Nephron progenitor cell (in vitro differentiated cells): ENCODE results near the gene PHB1.

Source experiments
- DNase-seq: peaks from one replicate; pipeline ENCODE4 v3.0.0; 2021
- H3K27ac Mint-ChIP-seq: 2 replicates; pipeline ENCODE4 v1.8.0; 2021; ENCODE audit warnings: mild to moderate bottlenecking, moderate library complexity, mixed read lengths
- H3K27me3 Mint-ChIP-seq: 2 replicates; pipeline ENCODE4 v1.8.0; 2021; ENCODE audit warnings: mild to moderate bottlenecking, low read depth, mixed read lengths; ENCODE audit not compliant: poor library complexity
- H3K36me3 Mint-ChIP-seq: 2 replicates; pipeline ENCODE4 v1.8.0; 2021; ENCODE audit warnings: low read depth, mixed read lengths
- H3K4me1 Mint-ChIP-seq: 2 replicates; pipeline ENCODE4 v1.8.0; 2021; ENCODE audit warnings: mixed read lengths
- H3K4me3 Mint-ChIP-seq: 2 replicates; pipeline ENCODE4 v1.8.0; 2021; ENCODE audit warnings: mild to moderate bottlenecking, moderate library complexity, mixed read lengths
- H3K9me3 Mint-ChIP-seq: 2 replicates; pipeline ENCODE4 v1.8.0; 2021; ENCODE audit warnings: mild to moderate bottlenecking, moderate library complexity, mixed read lengths
- TF ChIP-seq, protein P1 (sequence below): fragments of 200-600 bp; sonication (generic); IDR thresholded peaks from 2 replicates; pipeline ENCODE4 v1.5.0; 2021; ENCODE audit warnings: antibody characterized with exemption

The PHB1 gene

DNA sequence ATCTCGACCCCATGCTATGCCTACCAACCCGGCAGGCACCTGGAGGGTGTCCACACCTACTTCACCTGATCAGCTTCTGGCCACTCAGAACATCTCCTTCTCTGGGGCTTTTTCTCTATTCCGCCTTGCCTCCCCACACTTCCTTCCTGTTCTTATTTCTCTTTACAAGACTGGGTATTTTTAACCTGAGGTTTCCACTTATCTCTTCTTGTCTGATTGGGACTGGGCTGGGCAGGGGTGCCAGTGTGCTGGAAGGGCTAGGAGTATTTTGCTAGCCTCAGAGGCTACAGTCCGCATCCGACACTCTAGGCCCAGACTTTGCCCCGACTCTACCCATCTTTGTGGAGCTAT lies 26.4 kb downstream of the PHB1 start:
- Mint-ChIP-seq H3K4me1 (peaks cover 28% of the 10 kb centered on the region), H3K27me3 (peaks cover 2% of the 10 kb centered on the region), H3K36me3 (no peaks in the 10 kb centered on the region), H3K4me3 (no peak overlapping the region), H3K27ac (no peak overlapping the region), H3K9me3 (peaks cover 5% of the 10 kb centered on the region)
- no peak for DNase-seq
- TF ChIP-seq, protein P1, sequence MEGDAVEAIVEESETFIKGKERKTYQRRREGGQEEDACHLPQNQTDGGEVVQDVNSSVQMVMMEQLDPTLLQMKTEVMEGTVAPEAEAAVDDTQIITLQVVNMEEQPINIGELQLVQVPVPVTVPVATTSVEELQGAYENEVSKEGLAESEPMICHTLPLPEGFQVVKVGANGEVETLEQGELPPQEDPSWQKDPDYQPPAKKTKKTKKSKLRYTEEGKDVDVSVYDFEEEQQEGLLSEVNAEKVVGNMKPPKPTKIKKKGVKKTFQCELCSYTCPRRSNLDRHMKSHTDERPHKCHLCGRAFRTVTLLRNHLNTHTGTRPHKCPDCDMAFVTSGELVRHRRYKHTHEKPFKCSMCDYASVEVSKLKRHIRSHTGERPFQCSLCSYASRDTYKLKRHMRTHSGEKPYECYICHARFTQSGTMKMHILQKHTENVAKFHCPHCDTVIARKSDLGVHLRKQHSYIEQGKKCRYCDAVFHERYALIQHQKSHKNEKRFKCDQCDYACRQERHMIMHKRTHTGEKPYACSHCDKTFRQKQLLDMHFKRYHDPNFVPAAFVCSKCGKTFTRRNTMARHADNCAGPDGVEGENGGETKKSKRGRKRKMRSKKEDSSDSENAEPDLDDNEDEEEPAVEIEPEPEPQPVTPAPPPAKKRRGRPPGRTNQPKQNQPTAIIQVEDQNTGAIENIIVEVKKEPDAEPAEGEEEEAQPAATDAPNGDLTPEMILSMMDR, result no peak

DNA sequence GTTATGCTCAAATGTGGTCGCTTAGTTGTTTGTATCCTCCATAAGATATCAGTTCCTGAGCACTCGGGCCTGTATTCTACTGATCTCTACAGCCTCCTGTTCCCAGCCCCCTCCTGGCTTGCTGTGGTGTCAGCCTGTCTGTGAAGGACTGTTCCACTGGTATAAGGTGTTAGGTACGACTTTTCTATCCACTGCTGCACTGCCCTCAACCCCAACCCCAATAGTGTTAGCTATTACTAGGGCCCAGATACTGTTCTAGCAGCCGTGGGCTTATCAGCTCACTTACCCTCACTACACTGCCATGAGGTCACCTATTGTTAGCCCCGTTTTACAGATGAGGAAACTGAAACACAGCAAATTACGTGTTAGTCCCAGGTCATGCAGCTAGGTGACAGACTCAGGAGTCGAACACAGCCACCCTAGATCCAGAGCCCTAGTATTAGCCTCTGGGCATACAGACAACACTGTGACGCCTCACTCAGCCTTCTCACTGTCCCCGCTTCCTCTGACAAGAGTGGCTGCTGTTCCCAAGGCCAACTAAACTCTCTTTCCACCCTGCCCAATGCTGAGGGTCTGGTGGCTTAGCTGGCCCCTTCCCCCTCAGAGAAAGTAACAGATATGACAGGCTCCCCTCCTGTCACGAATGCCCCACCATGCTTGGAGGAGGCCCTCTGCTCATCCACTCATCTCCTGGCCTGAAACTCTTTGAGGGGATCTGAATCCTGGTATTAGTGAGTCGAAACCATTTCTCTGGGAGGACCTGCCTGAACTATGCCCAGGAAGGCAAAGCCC lies 27.0 kb downstream of the PHB1 start:
- Mint-ChIP-seq H3K9me3 (peaks cover 5% of the 10 kb centered on the region), H3K27ac (no peak overlapping the region), H3K4me3 (no peak overlapping the region), H3K27me3 (peaks cover 2% of the 10 kb centered on the region), H3K4me1 (peaks cover 28% of the 10 kb centered on the region), H3K36me3 (no peaks in the 10 kb centered on the region)
- TF ChIP-seq, protein P1, result no peak
- no peak for DNase-seq

DNA sequence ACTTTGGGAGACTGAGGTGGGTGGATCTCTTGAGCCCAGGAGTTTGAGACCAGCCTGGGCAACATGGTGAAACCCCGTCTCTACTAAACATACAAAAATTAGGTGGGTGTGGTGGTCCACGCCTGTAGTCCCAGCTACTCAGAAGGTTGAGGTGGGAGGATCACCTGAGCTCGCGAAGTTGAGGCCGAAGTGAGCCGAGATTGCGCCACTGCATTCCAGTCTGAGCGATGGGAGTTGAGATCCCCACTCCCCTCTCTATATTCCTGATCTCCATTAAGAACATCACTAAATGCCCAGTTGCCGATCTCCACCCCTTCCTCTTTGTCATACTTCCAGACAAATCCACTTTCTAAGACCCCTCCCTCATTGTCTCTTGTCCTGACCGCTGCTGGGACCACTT lies 28.3 kb downstream of the PHB1 start:
- H3K36me3 Mint-ChIP-seq, result no peaks in the 10 kb centered on the region
- peaks cover 5% of the 10 kb centered on the region for H3K9me3 Mint-ChIP-seq
- peaks cover 38% of the 10 kb centered on the region for H3K4me1 Mint-ChIP-seq
- H3K27ac Mint-ChIP-seq, result no peak overlapping the region
- DNase-seq, result no peak
- peaks cover 7% of the 10 kb centered on the region for H3K27me3 Mint-ChIP-seq
- TF ChIP-seq, protein P1, result no peak
- H3K4me3 Mint-ChIP-seq, result no peak overlapping the region

DNA sequence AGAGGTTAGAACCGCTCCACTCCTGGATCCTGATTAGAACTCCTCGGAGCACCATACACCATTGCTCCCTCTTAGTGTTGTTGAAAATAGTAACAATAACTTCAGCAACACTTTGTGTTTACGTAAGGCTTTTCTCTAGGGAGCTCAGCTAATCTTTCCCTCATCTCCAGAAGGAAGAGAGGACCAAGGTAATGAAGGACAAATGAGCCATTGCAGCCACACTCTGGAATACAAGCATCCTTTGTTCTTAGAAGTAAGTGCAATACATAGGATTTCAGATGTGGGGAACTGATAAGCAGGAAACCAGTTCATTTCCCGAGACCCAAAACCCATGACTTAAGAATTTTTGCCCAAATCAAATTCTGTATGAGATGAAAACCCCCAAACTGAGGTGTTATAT lies 29.7 kb downstream of the PHB1 start:
- Mint-ChIP-seq H3K4me3 (no peak overlapping the region), H3K9me3 (peaks cover 5% of the 10 kb centered on the region), H3K36me3 (no peaks in the 10 kb centered on the region), H3K27me3 (peaks cover 5% of the 10 kb centered on the region), H3K27ac (no peak overlapping the region), H3K4me1 (peaks cover 26% of the 10 kb centered on the region)
- TF ChIP-seq, protein P1, result no peak
- DNase-seq, result no peak

DNA sequence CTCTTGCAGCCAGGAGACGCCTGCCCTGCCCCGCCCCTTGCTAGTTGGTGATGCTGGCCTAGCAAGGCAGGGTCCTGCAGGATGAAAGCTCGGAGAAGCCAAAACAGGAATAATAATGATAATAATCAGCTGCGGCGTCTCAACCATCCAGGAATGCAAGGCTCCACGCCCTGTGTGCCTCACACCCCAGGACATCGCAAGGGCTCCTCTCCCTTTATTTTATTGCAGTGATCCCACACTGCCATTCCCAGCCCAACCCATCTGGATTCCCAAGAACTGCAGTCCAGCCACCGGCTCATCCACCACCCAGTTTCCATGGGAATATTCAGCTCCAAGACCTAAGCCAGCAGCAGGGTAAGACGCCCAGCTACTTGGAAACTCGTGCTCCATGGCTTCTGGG lies 31.6 kb downstream of the PHB1 start:
- H3K27ac Mint-ChIP-seq, result no peak overlapping the region
- DNase-seq, result no peak
- H3K4me1 Mint-ChIP-seq, result peaks cover 13% of the 10 kb centered on the region
- no peaks in the 10 kb centered on the region for H3K36me3 Mint-ChIP-seq
- no peak overlapping the region for H3K4me3 Mint-ChIP-seq
- H3K9me3 Mint-ChIP-seq, result peaks cover 5% of the 10 kb centered on the region
- TF ChIP-seq, protein P1, result no peak
- H3K27me3 Mint-ChIP-seq, result peaks cover 5% of the 10 kb centered on the region

DNA sequence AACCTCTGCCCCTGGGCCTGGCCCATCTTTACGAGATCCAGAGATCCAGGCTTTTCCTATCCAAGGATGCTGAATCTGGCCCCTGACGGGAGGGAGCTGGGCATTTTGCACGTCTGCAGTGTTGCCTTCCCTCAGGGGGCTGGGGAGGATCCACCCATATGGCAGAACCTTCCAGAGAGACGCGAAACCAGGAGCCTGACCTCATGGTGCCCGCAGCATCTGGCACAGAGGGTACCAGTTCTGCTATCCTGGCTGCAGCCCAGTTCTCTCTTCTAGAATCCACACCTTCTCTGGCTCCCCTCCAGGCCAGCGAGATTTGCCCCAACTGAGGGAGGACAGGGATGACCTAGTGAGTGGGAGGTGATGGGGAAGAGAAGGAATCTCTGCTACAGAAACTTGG lies 32.1 kb downstream of the PHB1 start:
- H3K4me3 Mint-ChIP-seq, result no peak overlapping the region

More for the DNA sequence above, 32.1 kb downstream of the PHB1 start:
- no peak overlapping the region for H3K27ac Mint-ChIP-seq
- DNase-seq, result no peak
- H3K36me3 Mint-ChIP-seq, result no peaks in the 10 kb centered on the region
- H3K9me3 Mint-ChIP-seq, result peaks cover 5% of the 10 kb centered on the region
- peaks cover 5% of the 10 kb centered on the region for H3K27me3 Mint-ChIP-seq
- peaks cover 13% of the 10 kb centered on the region for H3K4me1 Mint-ChIP-seq
- TF ChIP-seq, protein P1, result no peak
